GM23338 (cell line): ENCODE results near the gene MKLN1. TPM values are rescaled to one million over a fixed set of nuclear protein-coding genes. Genes with fewer than 3 reads are reported as not detected.

ENCODE experiments used
- ATAC-seq: fragments of 200-7000 bp; cut with Tn5 transposase; 3 replicates; pipeline ENCODE4 v1.9.1; 2020
- DNase-seq: peaks from one replicate; pipeline ENCODE4 v3.0.0-alpha.2; 2015; ENCODE audit warnings: low spot score
- H2AFZ ChIP-seq: fragments of 200-600 bp; sonication (generic); 2 replicates; pipeline ENCODE4 v1.8.0; 2016; ENCODE audit warnings: antibody characterized with exemption, mild to moderate bottlenecking, moderate library complexity
- H3F3A ChIP-seq: fragments of 200-600 bp; sonication (generic); replicated peaks from 2 replicates; pipeline ENCODE4 v1.8.0; 2017; ENCODE audit warnings: antibody characterized with exemption, mixed run types, low read depth
- H3K27ac ChIP-seq: fragments of 200-600 bp; sonication (generic); 2 replicates; pipeline ENCODE4 v1.6.1; 2016; ENCODE audit warnings: low read depth
- H3K27me3 ChIP-seq: fragments of 200-600 bp; sonication (generic); 2 replicates; pipeline ENCODE4 v1.8.0; 2016; ENCODE audit warnings: mild to moderate bottlenecking, mixed run types, moderate library complexity; ENCODE audit not compliant: insufficient read depth
- H3K36me3 ChIP-seq: fragments of 200-600 bp; sonication (generic); 2 replicates; pipeline ENCODE4 v1.8.0; 2016; ENCODE audit warnings: mild to moderate bottlenecking; ENCODE audit not compliant: insufficient read depth
- H3K4me1 ChIP-seq: fragments of 200-600 bp; sonication (generic); 2 replicates; pipeline ENCODE4 v1.8.0; 2016; ENCODE audit warnings: mild to moderate bottlenecking, moderate library complexity; ENCODE audit not compliant: insufficient read depth
- H3K4me2 ChIP-seq: fragments of 200-600 bp; sonication (generic); 2 replicates; pipeline ENCODE4 v1.7.1; 2017; ENCODE audit warnings: mixed run types
- H3K4me3 ChIP-seq: fragments of 200-600 bp; sonication (generic); 2 replicates; pipeline ENCODE4 v1.6.1; 2016; ENCODE audit warnings: mixed run types
- H3K79me2 ChIP-seq: fragments of 200-600 bp; sonication (generic); replicated peaks from 2 replicates; pipeline ENCODE4 v1.8.0; 2017; ENCODE audit warnings: mild to moderate bottlenecking; ENCODE audit not compliant: insufficient read depth
- H3K9me2 ChIP-seq: fragments of 200-600 bp; sonication (generic); 2 replicates; pipeline ENCODE4 v1.8.0; 2017; ENCODE audit not compliant: insufficient read depth
- H4K20me1 ChIP-seq: fragments of 200-600 bp; sonication (generic); replicated peaks from 2 replicates; pipeline ENCODE4 v1.8.0; 2017; ENCODE audit warnings: mild to moderate bottlenecking; ENCODE audit not compliant: insufficient read depth
- H3K27ac Mint-ChIP-seq: 2 replicates; pipeline ENCODE4 v1.8.0; 2020; ENCODE audit warnings: inconsistent platforms, mild to moderate bottlenecking, moderate library complexity, mixed read lengths
- H3K27me3 Mint-ChIP-seq: 3 replicates; pipeline ENCODE4 v1.8.0; 2022; ENCODE audit warnings: low read depth, mild to moderate bottlenecking, moderate library complexity, mixed read lengths, inconsistent platforms; ENCODE audit not compliant: insufficient read depth, poor library complexity
- H3K36me3 Mint-ChIP-seq: 3 replicates; pipeline ENCODE4 v1.8.0; 2021; ENCODE audit warnings: low read depth, mild to moderate bottlenecking, inconsistent platforms, moderate library complexity, mixed read lengths
- H3K4me1 Mint-ChIP-seq: 3 replicates; pipeline ENCODE4 v1.8.0; 2020; ENCODE audit warnings: mild to moderate bottlenecking, inconsistent platforms, mixed read lengths
- H3K4me3 Mint-ChIP-seq: 3 replicates; pipeline ENCODE4 v1.8.0; 2021; ENCODE audit warnings: moderate library complexity, mild to moderate bottlenecking, inconsistent platforms, mixed read lengths
- H3K9me3 Mint-ChIP-seq: 3 replicates; pipeline ENCODE4 v1.8.0; 2020; ENCODE audit warnings: moderate library complexity, mild to moderate bottlenecking, inconsistent platforms, mixed read lengths
- CREB1 ChIP-seq: fragments of 250-450 bp; sonication (Bioruptor Pico); IDR thresholded peaks from 2 replicates; pipeline ENCODE4 v1.5.0; 2020; ENCODE audit warnings: low read depth, mild to moderate bottlenecking, moderate library complexity
- ETS1 ChIP-seq: IDR thresholded peaks from 2 replicates; pipeline ENCODE4 v1.6.1; 2016; ENCODE audit warnings: antibody characterized with exemption
- EZH2 ChIP-seq: fragments of 200-600 bp; sonication (generic); IDR thresholded peaks from one replicate; pipeline ENCODE4 v1.8.0; 2017; ENCODE audit warnings: antibody characterized with exemption, mild to moderate bottlenecking, low read depth; ENCODE audit not compliant: unreplicated experiment
- EZH2phosphoT487 ChIP-seq: fragments of 200-600 bp; sonication (generic); IDR thresholded peaks from one replicate; pipeline ENCODE4 v1.8.1; 2018; ENCODE audit warnings: antibody characterized with exemption; ENCODE audit not compliant: unreplicated experiment
- JUNB ChIP-seq: IDR thresholded peaks from one replicate; pipeline ENCODE4 v1.6.1; 2016; ENCODE audit warnings: antibody characterized with exemption; ENCODE audit not compliant: unreplicated experiment
- NANOG ChIP-seq: IDR thresholded peaks from 2 replicates; pipeline ENCODE4 v1.6.1; 2016; ENCODE audit warnings: antibody characterized with exemption, borderline replicate concordance
- POLR2AphosphoS5 ChIP-seq: IDR thresholded peaks from 2 replicates; pipeline ENCODE4 v1.6.1; 2016; ENCODE audit warnings: antibody characterized with exemption, low read depth
- ZNF114 ChIP-seq: fragments of 250-450 bp; sonication (Bioruptor Pico); IDR thresholded peaks from 2 replicates; pipeline ENCODE4 v1.5.0; 2020; ENCODE audit warnings: mild to moderate bottlenecking, moderate library complexity
- ZNF331 ChIP-seq: fragments of 250-450 bp; sonication (Bioruptor Pico); IDR thresholded peaks from 2 replicates; pipeline ENCODE4 v1.5.0; 2020; ENCODE audit warnings: low read depth, mild to moderate bottlenecking, moderate library complexity
- ZNF462 ChIP-seq: fragments of 250-450 bp; sonication (Bioruptor Pico); IDR thresholded peaks from 2 replicates; pipeline ENCODE4 v1.5.0; 2020; ENCODE audit warnings: mild to moderate bottlenecking, moderate library complexity
- polyA plus RNA-seq: library from polyadenylated mRNA; unstranded; fragments of >200 nt; fragmentation: Nextera tagmentation; extraction: Ambion mirVana; gene quantifications from 2 replicates; pipeline ENCODE4 v1.2.1, GENCODE V29; 2016
- total RNA-seq: library from RNA; depleted of rRNA; stranded (reverse); fragments of >200 nt; shearing (Covaris generic); gene quantifications from 2 replicates; pipeline ENCODE4 v1.2.3, GENCODE V29; 2014

Gene MKLN1
- total and polyA plus RNA-seq, 2 experiments from 2014 or later = 25.3 to 46.5 TPM

- Histone ChIP-seq H4K20me1 (no peaks in the 10 kb centered on the region), H3K27ac (no peak overlapping the region), H3K4me3 (no peak overlapping the region), H2AFZ (no peak overlapping the region), H3K36me3 (no peaks in the 10 kb centered on the region; the same call in 1 of the 2 replicates), H3K27me3 (no peaks in the 10 kb centered on the region), H3K79me2 (no peaks in the 10 kb centered on the region), H3K9me2 (no peaks in the 10 kb centered on the region), H3K4me1 (peaks cover 7% of the 10 kb centered on the region), H3F3A (no peaks in the 10 kb centered on the region; the same call in 1 of the 2 replicates), H3K4me2 (no peak overlapping the region)
- no peak overlapping the region for H3K27ac Mint-ChIP-seq
- TF ChIP-seq POLR2AphosphoS5 = no peak
- peaks cover 7% of the 10 kb centered on the region; the same call in 2 of the 3 replicates for H3K9me3 Mint-ChIP-seq
- H3K36me3 Mint-ChIP-seq = no peaks in the 10 kb centered on the region
- H3K27me3 Mint-ChIP-seq = no peaks in the 10 kb centered on the region
- H3K4me1 Mint-ChIP-seq = peaks cover 12% of the 10 kb centered on the region; the same call in 2 of the 3 replicates
- no peak for DNase-seq
- ATAC-seq = no peak
- no peak overlapping the region for H3K4me3 Mint-ChIP-seq
Measured at GRCh38 chr7:131281266-131282048, 46.2 kb upstream of the MKLN1 start.

- H3K9me3 Mint-ChIP-seq = peaks cover 3% of the 10 kb centered on the region; the same call in 1 of the 3 replicates
- Histone ChIP-seq H3K9me2 (no peaks in the 10 kb centered on the region), H3K27ac (no peak overlapping the region; the same call in 1 of the 2 replicates), H3K36me3 (no peaks in the 10 kb centered on the region; the same call in 1 of the 2 replicates), H3F3A (no peaks in the 10 kb centered on the region; the same call in 1 of the 2 replicates), H3K79me2 (no peaks in the 10 kb centered on the region), H3K27me3 (no peaks in the 10 kb centered on the region), H3K4me2 (0 out of 2 replicates have a peak overlapping the region, but pooled peaks have one; percentile 27), H3K4me3 (no peak overlapping the region), H2AFZ (peak overlapping the region; percentile 92), H4K20me1 (no peaks in the 10 kb centered on the region), H3K4me1 (peaks cover 7% of the 10 kb centered on the region)
- H3K4me1 Mint-ChIP-seq = peaks cover 12% of the 10 kb centered on the region; the same call in 2 of the 3 replicates
- H3K4me3 Mint-ChIP-seq = no peak overlapping the region
- H3K27ac Mint-ChIP-seq = no peak overlapping the region
- H3K27me3 Mint-ChIP-seq = no peaks in the 10 kb centered on the region
- DNase-seq (no peak), ATAC-seq (peak; percentile 80)
- no peaks in the 10 kb centered on the region for H3K36me3 Mint-ChIP-seq
- TF ChIP-seq JUNB (no peak), POLR2AphosphoS5 (no peak), EZH2phosphoT487 (no peak), EZH2 (no peak), NANOG (no peak), ZNF462 (CRISPR knock-in tag) (no peak), CREB1 (no peak), ETS1 (no peak), ZNF331 (CRISPR knock-in tag) (no peak), ZNF114 (CRISPR knock-in tag) (no peak)
Measured at GRCh38 chr7:131284702-131285419, 42.8 kb upstream of the MKLN1 start.
